Epithelial cell of esophagus (primary cell): Measurements from ENCODE around the gene MGME1.
"Not testable (repeated sequence)": the region's sequence is repeated elsewhere in the genome, so short reads cannot be mapped to it uniquely, and the experiment has no call there.

ENCODE experiments used
- DNase-seq: peaks from one replicate; pipeline ENCODE4 v3.0.0; 2010; ENCODE audit warnings: low read depth
- H3K4me3 ChIP-seq: 2 replicates; pipeline ENCODE4 v1.5.1; 2011; ENCODE audit warnings: mild to moderate bottlenecking, low read length, control low read depth
- CTCF ChIP-seq: IDR thresholded peaks from 2 replicates; pipeline ENCODE4 v1.5.1; 2011; ENCODE audit warnings: low read depth, mild to moderate bottlenecking, low read length, control low read depth, inconsistent platforms; ENCODE audit not compliant: insufficient read depth; ENCODE audit errors: missing control alignments

Gene MGME1

DNA sequence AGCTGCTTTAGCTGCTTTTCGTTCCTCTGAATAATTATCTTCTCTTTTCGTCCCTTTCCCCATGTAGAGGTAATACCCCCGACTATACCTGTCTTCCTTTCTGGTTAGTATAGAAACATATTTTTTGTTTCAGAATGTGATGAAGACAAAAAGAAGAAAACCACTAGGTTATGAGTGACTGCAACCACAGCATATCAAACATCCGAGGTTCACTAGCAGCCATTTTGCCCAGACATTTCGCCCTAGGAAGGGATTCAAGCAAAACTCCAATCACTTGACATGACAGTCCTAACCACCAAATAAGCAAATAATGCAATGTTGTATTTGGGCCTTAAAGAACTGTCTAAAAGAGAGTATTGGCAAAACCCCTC is 9.6 kb upstream of the MGME1 start:
- TF ChIP-seq CTCF, result no peak
- no peak for DNase-seq
- no peak overlapping the region for H3K4me3 ChIP-seq

GRCh38 chr20:17960400-17960885 is 8.4 kb upstream of the MGME1 start:
- not testable (repeated sequence) for DNase-seq, H3K4me3 ChIP-seq

GRCh38 chr20:17960927-17961586 is 7.8 kb upstream of the MGME1 start:
- no peak overlapping the region for H3K4me3 ChIP-seq
- no peak for TF ChIP-seq CTCF
- no peak for DNase-seq

GRCh38 chr20:17961587-17961940 is 7.3 kb upstream of the MGME1 start:
- DNase-seq, result no peak
- no peak for TF ChIP-seq CTCF
- no peak overlapping the region for H3K4me3 ChIP-seq

- no peak for TF ChIP-seq CTCF
- no peak for DNase-seq
- no peak overlapping the region for H3K4me3 ChIP-seq
These were observed 5.5 kb upstream of the MGME1 start for GRCh38 chr20:17963114-17963897.

DNA sequence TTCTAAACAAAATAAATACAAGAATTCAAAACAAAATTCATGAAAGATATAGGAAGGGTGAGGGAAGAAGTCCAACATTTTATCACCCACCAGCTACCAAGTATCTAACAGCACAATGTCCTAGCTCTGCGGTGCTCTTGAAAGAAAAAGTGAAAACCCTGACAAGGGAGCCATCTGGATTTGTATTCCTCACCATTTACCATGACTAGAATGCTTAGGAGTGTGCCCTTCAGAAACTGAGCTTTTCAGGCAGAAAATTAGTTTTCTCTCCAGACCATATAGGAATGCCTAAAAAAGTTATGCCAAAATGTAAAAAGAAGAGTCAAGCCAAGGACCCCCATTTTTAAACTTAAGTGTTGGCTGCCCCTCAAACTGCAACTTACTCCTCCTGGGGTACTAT is 4.7 kb upstream of the MGME1 start:
- H3K4me3 ChIP-seq, result no peak overlapping the region
- no peak for DNase-seq
- TF ChIP-seq CTCF, result no peak

DNA sequence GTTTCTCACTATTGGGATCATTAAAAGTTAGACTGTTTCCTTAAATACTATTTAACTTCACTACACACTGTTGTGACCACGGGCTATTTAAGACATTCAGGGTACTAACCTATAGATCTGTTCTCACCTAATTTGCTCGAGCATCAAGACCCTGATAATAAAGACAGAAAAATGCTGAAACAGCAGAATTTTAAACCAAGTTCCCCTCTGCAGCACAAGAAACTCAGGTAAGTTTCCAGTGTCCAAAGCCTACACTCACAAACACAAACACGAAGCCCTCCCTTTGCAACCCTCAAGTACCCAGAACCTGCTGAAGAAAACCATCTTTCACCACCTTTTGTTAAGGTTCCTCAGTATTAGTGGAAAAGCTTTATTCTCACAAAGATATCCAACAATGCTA is 4.2 kb upstream of the MGME1 start:
- DNase-seq, result no peak
- no peak for TF ChIP-seq CTCF
- H3K4me3 ChIP-seq, result peak overlapping the region; percentile 84
